Urothelium cell line (cell line): ENCODE results near the gene DNAH12.
A peak's percentile ranks its signal among the peaks of the same experiment; 100 is the strongest.

ENCODE experiments used
- DNase-seq: peaks from one replicate; pipeline ENCODE4 v3.0.0; 2011; ENCODE audit warnings: low spot score, mixed read lengths
- FAIRE-seq: peaks from 2 replicates; lab custom pipeline; 2011; peaks lifted over from hg19 to GRCh38; lab: Jason Lieb, UNC

The DNAH12 gene, protein sequence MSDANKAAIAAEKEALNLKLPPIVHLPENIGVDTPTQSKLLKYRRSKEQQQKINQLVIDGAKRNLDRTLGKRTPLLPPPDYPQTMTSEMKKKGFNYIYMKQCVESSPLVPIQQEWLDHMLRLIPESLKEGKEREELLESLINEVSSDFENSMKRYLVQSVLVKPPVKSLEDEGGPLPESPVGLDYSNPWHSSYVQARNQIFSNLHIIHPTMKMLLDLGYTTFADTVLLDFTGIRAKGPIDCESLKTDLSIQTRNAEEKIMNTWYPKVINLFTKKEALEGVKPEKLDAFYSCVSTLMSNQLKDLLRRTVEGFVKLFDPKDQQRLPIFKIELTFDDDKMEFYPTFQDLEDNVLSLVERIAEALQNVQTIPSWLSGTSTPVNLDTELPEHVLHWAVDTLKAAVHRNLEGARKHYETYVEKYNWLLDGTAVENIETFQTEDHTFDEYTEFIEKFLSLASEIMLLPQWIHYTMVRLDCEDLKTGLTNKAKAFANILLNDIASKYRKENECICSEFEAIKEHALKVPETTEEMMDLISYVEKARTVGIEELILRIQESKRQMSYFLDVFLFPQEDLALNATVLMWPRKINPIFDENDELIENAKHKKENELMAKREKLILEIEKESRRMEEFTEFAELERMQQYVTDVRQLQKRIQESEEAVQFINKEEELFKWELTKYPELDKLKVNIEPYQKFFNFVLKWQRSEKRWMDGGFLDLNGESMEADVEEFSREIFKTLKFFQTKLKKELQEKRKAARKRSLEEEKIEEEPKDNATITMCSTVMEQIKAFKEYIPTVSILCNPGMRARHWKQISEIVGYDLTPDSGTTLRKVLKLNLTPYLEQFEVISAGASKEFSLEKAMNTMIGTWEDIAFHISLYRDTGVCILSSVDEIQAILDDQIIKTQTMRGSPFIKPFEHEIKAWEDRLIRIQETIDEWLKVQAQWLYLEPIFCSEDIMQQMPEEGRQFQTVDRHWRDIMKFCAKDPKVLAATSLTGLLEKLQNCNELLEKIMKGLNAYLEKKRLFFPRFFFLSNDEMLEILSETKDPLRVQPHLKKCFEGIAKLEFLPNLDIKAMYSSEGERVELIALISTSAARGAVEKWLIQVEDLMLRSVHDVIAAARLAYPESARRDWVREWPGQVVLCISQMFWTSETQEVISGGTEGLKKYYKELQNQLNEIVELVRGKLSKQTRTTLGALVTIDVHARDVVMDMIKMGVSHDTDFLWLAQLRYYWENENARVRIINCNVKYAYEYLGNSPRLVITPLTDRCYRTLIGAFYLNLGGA (N-terminal part only)

GRCh38 chr3:57544181-57545125, at the start of gene DNAH12:
TSS of gene DNAH12 (minus strand) at chr3:57544344. CDS start at chr3:57542870, 1,474 bp downstream.
- no peak for FAIRE-seq

DNA sequence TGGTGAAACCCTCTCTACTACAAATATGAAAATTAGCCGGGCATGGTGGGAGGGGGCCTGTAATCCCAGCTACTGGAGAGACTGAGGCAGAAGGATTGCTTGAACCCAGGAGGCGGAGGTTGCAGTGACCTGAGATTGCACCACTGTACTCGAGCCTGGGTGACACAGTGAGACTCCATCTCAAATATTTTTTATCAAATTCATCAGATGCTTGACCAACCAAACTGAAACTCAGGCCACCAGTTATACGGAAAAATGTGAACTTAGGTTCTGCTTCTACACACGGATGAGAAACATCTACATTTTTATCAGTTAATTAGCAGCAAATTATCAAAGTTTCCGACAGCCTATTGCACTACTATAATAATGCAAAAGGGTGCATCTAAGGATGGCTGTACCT, 48.2 kb upstream of the DNAH12 start:
- FAIRE-seq: no peak
- DNase-seq: no peak

More at GRCh38 chr3:57544181-57545125, at the start of gene DNAH12:
- DNase-seq: no peak

DNA sequence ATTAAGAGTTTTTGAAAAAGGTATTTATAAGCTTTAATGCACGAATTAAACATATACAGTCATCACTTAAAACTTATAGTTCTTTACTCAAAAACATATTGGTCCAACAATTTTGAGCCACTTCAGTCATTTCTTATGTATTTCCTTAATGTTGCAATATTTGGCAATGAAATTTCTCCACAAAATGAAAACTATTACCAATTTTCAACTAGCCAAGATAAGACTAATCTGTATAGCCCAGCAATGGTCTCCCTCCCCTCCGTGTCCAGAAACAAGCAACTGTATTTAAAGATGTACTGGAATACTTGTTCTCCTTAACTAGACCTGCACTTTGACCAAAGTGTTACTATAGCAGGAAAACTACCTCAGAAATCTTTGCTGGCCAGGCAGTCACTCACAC, 43.8 kb upstream of the DNAH12 start:
- FAIRE-seq: no peak
- DNase-seq: no peak

- FAIRE-seq: no peak
- DNase-seq: no peak
These were observed 42.6 kb upstream of the DNAH12 start for GRCh38 chr3:57586778-57587177.

DNA sequence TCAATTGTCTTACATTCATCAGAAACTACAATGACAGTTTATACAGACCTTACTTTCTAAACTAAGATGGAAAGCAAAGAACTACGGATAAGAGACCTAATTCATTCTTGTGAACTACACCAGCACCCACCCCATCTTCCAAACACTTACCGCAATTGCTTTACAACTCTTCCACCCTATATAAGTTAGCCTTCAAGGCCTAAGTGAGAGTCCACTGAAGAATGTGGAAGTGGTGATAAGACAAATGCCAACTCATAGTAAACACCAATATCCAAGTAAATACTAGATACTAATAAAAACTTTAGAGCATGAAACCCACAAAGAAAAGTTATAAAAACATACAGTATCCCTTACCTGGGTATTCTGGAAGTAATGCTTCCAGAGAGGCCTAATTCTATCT, 39.4 kb upstream of the DNAH12 start:
- FAIRE-seq (no peak), DNase-seq (no peak)

DNA sequence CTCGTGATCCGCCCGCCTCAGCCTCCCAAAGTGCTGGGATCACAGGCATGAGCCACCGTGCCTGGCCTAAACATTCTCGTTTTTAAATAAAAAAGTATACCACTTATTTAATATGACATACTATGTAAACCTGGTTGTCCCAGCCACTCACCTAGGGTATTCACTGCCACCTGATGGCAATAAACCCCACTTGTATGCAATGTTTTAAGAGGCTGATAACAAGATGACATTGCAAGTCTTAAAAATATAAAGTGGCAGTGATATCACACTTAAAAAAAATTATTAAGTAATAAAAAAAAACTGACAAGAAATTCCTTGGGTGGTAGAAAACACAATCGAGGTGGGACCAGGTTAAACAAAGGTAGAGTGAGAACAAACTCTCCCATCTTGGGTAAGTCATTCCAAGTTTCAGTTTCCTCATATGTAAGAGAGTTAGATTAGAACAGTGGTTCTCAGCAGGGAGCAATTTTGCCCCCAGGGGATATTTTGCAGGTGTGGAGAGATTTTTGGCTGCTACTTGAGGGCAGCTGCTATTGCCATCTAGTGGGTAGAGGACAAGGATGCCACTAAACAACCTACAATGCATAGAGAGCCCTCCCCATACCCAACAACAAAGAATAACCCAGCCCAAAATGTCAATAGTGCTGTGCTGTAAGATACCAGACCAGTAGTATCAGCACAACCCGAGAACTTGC, 38.5 kb upstream of the DNAH12 start:
- FAIRE-seq (no peak), DNase-seq (no peak)

DNA sequence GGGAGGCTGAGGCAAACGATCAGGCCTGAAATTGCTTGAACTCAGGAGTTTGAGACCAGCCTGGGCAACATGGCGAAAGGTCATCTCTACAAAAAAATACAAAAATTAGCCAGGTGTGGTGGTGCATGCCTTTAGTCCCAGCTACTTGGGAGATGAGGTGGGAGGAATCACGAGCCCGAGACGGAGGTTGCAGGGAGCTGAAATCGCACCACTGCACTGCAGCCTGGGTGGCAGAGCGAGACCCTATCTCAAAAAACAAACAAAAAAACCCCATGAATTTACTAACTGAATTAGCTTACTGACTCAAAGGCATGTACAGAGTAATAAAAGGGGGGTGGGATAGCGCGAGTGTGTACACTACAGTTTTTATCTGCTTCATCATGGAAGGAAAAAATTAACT, 33.7 kb upstream of the DNAH12 start:
- FAIRE-seq (no peak), DNase-seq (no peak)

DNA sequence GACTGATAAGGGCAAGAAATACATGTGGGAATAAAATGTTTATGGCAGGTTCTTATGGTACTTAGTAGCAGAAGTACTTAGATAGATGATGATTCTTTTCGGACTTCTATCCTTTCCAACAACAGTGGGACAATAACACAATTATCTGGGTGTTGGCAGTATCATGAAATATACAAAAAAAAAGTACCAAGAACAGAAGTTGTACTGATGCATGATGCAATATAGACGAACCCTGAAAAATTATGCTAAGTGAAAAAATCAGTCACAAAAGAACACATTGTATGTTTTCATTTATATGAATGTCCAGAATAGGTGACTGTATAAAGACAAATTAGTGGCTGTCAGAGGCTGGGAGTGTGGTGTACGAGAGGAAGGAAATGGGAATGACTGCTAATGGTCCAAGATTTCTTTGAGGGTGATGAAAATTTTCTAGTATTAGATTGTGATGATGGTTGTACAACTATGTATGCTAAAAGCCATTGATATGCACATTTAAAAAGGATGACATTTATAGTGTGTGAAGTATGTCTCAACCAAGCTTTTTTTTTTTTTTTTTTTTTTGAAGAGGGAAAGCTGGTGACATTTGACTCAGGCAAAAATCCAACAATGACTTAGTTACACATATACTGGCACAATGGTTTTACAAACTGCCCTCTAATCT, 32.0 kb upstream of the DNAH12 start:
- no peak for FAIRE-seq
- no peak for DNase-seq

- DNase-seq: no peak
- FAIRE-seq: no peak
These were observed 28.0 kb upstream of the DNAH12 start for GRCh38 chr3:57572096-57572495.

DNA sequence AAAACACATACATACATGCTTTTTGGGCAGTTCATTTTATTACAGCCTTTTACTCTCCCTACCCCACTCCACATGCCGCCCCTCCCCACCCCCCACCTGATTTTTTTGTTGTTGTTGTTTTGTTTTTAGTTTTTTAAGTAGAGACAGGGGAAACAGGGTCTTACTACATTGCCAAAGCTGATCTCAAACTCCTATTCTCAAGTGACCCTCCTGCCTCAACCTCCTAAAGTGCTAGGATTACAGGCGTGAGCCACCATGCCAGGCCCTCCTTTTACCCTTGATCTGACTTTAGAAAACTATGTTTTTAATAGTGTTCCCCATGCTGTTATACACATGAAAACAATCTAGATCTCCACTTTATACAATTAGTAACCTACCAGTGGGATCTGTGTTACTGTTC, 26.7 kb upstream of the DNAH12 start:
- FAIRE-seq: no peak
- DNase-seq: no peak

- no peak for DNase-seq
- no peak for FAIRE-seq
These were observed 25.8 kb upstream of the DNAH12 start for GRCh38 chr3:57569859-57570450.

DNA sequence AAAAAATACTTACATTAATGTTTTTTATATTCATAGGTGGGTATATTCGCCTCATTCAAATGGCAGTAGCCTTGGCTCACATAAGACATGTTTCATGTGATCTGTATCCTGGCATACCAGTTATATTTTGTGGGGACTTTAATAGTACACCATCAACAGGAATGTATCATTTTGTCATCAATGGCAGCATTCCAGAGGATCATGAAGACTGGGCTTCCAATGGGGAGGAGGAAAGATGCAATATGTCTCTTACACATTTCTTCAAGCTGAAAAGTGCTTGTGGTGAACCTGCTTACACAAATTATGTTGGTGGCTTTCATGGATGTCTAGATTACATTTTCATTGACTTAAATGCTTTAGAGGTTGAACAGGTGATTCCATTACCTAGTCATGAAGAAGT, 15.4 kb upstream of the DNAH12 start:
- no peak for FAIRE-seq
- DNase-seq: no peak

GRCh38 chr3:57557085-57557537, 13.0 kb upstream of the DNAH12 start:
- DNase-seq (peak; percentile 29), FAIRE-seq (no peak)

DNA sequence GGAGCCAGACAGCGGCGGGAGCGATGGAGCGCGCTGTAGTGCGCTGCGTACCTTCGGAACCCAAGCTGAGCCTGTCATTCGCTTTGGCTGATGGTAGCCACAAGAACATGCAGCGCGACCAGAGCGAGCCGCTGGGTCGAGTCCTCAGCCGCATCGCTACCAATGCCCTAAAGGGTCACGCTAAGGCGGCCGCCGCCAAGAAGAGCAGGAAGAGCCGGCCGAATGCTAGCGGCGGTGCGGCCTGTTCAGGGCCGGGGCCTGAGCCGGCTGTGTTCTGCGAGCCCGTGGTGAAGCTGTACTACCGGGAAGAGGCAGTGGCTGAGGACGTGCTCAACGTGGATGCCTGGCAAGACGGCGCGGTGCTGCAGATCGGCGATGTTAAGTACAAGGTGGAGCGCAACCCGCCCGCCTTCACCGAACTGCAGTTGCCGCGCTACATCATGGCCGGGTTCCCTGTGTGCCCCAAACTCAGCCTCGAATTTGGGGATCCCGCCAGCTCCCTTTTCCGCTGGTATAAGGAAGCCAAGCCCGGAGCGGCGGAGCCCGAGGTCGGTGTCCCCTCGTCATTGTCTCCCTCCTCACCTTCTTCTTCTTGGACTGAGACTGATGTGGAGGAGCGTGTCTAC, 12.4 kb upstream of the DNAH12 start:
- DNase-seq: peak; percentile 20
- no peak for FAIRE-seq

- peak; percentile 89 for DNase-seq
- peak; percentile 58 for FAIRE-seq
These were observed 11.8 kb upstream of the DNAH12 start, which contains the start of gene PDE12 for GRCh38 chr3:57555738-57556458. TSS of gene PDE12 (plus strand) at chr3:57556274. CDS start at chr3:57556380, 106 bp downstream.

GRCh38 chr3:57555306-57555705, 11.2 kb upstream of the DNAH12 start:
- DNase-seq (no peak), FAIRE-seq (no peak)

GRCh38 chr3:57546616-57547015, 2.5 kb upstream of the DNAH12 start:
- DNase-seq (no peak), FAIRE-seq (no peak)
